NT2/D1 (cell line): ENCODE measurements around the gene ALB.

ENCODE experiments used
- DNase-seq: peaks from one replicate; pipeline ENCODE4 v3.0.0-alpha.2; 2011; ENCODE audit warnings: low read depth, low spot score
- H3K27me3 ChIP-seq: 2 replicates; pipeline ENCODE4 v1.6.0; 2011; ENCODE audit warnings: mild to moderate bottlenecking; ENCODE audit not compliant: insufficient read length, insufficient read depth
- H3K36me3 ChIP-seq: 2 replicates; pipeline ENCODE4 v1.6.1; 2011; ENCODE audit warnings: mild to moderate bottlenecking, low read length, mixed read lengths; ENCODE audit not compliant: insufficient read depth, insufficient read length
- H3K4me1 ChIP-seq: 2 replicates; pipeline ENCODE4 v1.5.1; 2011; ENCODE audit not compliant: insufficient read depth, insufficient read length
- H3K4me3 ChIP-seq: 2 replicates; pipeline ENCODE4 v1.5.1; 2011; ENCODE audit warnings: low read depth; ENCODE audit not compliant: insufficient read length
- H3K9ac ChIP-seq: 2 replicates; pipeline ENCODE4 v1.6.0; 2011; ENCODE audit warnings: low read depth; ENCODE audit not compliant: insufficient read length
- H3K9me3 ChIP-seq: 2 replicates; pipeline ENCODE4 v1.5.1; 2011; ENCODE audit warnings: mild to moderate bottlenecking, low read length; ENCODE audit not compliant: insufficient read depth
- SUZ12 ChIP-seq: IDR thresholded peaks from 2 replicates; pipeline ENCODE4 v1.6.1; 2011; ENCODE audit not compliant: insufficient read length, insufficient read depth; ENCODE audit errors: extremely low read depth
- YY1 ChIP-seq: IDR thresholded peaks from 2 replicates; pipeline ENCODE4 v1.6.1; 2011; ENCODE audit not compliant: insufficient read length, insufficient read depth
- ZNF274 ChIP-seq: IDR thresholded peaks from 2 replicates; pipeline ENCODE4 v1.6.1; 2011; ENCODE audit warnings: mild to moderate bottlenecking, low read depth, low read length

ALB gene

GRCh38 chr4:73422458-73422752 lies 18.3 kb downstream of the ALB start:
- H3K4me1 ChIP-seq = no peaks in the 10 kb centered on the region
- no peaks in the 10 kb centered on the region for H3K27me3 ChIP-seq
- H3K36me3 ChIP-seq = no peaks in the 10 kb centered on the region
- no peak for DNase-seq
- H3K9me3 ChIP-seq = no peaks in the 10 kb centered on the region
- H3K4me3 ChIP-seq = no peak overlapping the region
- no peak for TF ChIP-seq YY1
- no peak for TF ChIP-seq ZNF274
- TF ChIP-seq SUZ12 = no peak
- no peak overlapping the region for H3K9ac ChIP-seq

GRCh38 chr4:73423184-73423583 lies 19.1 kb downstream of the ALB start:
- Histone ChIP-seq H3K9ac (no peak overlapping the region), H3K4me3 (no peak overlapping the region), H3K9me3 (no peaks in the 10 kb centered on the region), H3K4me1 (no peaks in the 10 kb centered on the region), H3K36me3 (no peaks in the 10 kb centered on the region), H3K27me3 (no peaks in the 10 kb centered on the region)
- no peak for DNase-seq
- TF ChIP-seq ZNF274 (no peak), SUZ12 (no peak), YY1 (no peak)

- no peak for DNase-seq
- Histone ChIP-seq H3K4me1 (no peaks in the 10 kb centered on the region), H3K4me3 (no peak overlapping the region), H3K9ac (no peak overlapping the region), H3K36me3 (no peaks in the 10 kb centered on the region), H3K27me3 (no peaks in the 10 kb centered on the region), H3K9me3 (no peaks in the 10 kb centered on the region)
- no peak for TF ChIP-seq YY1
- TF ChIP-seq ZNF274 = no peak
- no peak for TF ChIP-seq SUZ12
Measured at GRCh38 chr4:73426666-73427065, 22.6 kb downstream of the ALB start.

GRCh38 chr4:73429118-73429517 lies 25.0 kb downstream of the ALB start:
- H3K4me1 ChIP-seq = no peaks in the 10 kb centered on the region
- no peak overlapping the region for H3K9ac ChIP-seq
- H3K4me3 ChIP-seq = no peak overlapping the region

GRCh38 chr4:73429826-73430587 lies 25.9 kb downstream of the ALB start:
- Histone ChIP-seq H3K9me3 (no peaks in the 10 kb centered on the region), H3K4me3 (no peak overlapping the region), H3K27me3 (no peaks in the 10 kb centered on the region), H3K9ac (no peak overlapping the region), H3K36me3 (no peaks in the 10 kb centered on the region), H3K4me1 (no peaks in the 10 kb centered on the region)
- TF ChIP-seq SUZ12 (no peak), YY1 (no peak), ZNF274 (no peak)
- no peak for DNase-seq

More at GRCh38 chr4:73429118-73429517, 25.0 kb downstream of the ALB start:
- TF ChIP-seq ZNF274 (no peak), YY1 (no peak), SUZ12 (no peak)
- no peak for DNase-seq
- Histone ChIP-seq H3K27me3 (no peaks in the 10 kb centered on the region), H3K36me3 (no peaks in the 10 kb centered on the region), H3K9me3 (no peaks in the 10 kb centered on the region)

- H3K9me3 ChIP-seq = no peaks in the 10 kb centered on the region
- no peak overlapping the region for H3K9ac ChIP-seq
- no peaks in the 10 kb centered on the region for H3K4me1 ChIP-seq
- H3K27me3 ChIP-seq = no peaks in the 10 kb centered on the region
- H3K4me3 ChIP-seq = no peak overlapping the region
- TF ChIP-seq ZNF274 (no peak), SUZ12 (no peak), YY1 (no peak)
- H3K36me3 ChIP-seq = no peaks in the 10 kb centered on the region
- no peak for DNase-seq
Measured at GRCh38 chr4:73431813-73432168, 27.7 kb downstream of the ALB start.

GRCh38 chr4:73432169-73433000 lies 28.3 kb downstream of the ALB start:
- H3K36me3 ChIP-seq = no peaks in the 10 kb centered on the region
- no peak overlapping the region for H3K4me3 ChIP-seq
- H3K4me1 ChIP-seq = no peaks in the 10 kb centered on the region
- no peak for DNase-seq
- no peaks in the 10 kb centered on the region for H3K9me3 ChIP-seq
- no peaks in the 10 kb centered on the region for H3K27me3 ChIP-seq
- TF ChIP-seq ZNF274 (no peak), SUZ12 (no peak), YY1 (no peak)
- no peak overlapping the region for H3K9ac ChIP-seq
